MM.1S (cell line): ENCODE measurements around the gene FZD7.

Experiments
- DNase-seq: peaks from one replicate; pipeline ENCODE4 v3.0.0-alpha.2; 2015
- H2AFZ ChIP-seq: fragments of 300-600 bp; sonication (generic); 2 replicates; pipeline ENCODE4 v1.6.0; 2016; ENCODE audit warnings: antibody characterized with exemption, low read length
- H3F3A ChIP-seq: fragments of 300-600 bp; sonication (generic); 2 replicates; pipeline ENCODE4 v1.6.1; 2016; ENCODE audit warnings: mild to moderate bottlenecking, antibody characterized with exemption, low read length, moderate library complexity, mixed read lengths; ENCODE audit not compliant: insufficient read depth
- H3K27ac ChIP-seq: fragments of 300-600 bp; sonication (generic); 2 replicates; pipeline ENCODE4 v1.5.1; 2016; ENCODE audit warnings: mild to moderate bottlenecking, low read length
- H3K27me3 ChIP-seq: fragments of 300-600 bp; sonication (generic); replicated peaks from 2 replicates; pipeline ENCODE4 v1.6.0; 2016; ENCODE audit warnings: low read length; ENCODE audit not compliant: insufficient read depth
- H3K36me3 ChIP-seq: fragments of 300-600 bp; sonication (generic); replicated peaks from 2 replicates; pipeline ENCODE4 v1.6.1; 2016; ENCODE audit warnings: mild to moderate bottlenecking, low read length, mixed read lengths; ENCODE audit not compliant: insufficient read depth
- H3K4me1 ChIP-seq: fragments of 300-600 bp; sonication (generic); 2 replicates; pipeline ENCODE4 v1.6.1; 2016; ENCODE audit warnings: low read length, mixed read lengths
- H3K4me2 ChIP-seq: fragments of 300-600 bp; sonication (generic); 2 replicates; pipeline ENCODE4 v1.6.0; 2016; ENCODE audit warnings: low read depth, low read length
- H3K4me3 ChIP-seq: fragments of 300-600 bp; sonication (generic); 2 replicates; pipeline ENCODE4 v1.5.1; 2016; ENCODE audit warnings: low read length, mixed read lengths
- H3K79me2 ChIP-seq: fragments of 300-600 bp; sonication (generic); 2 replicates; pipeline ENCODE4 v1.6.1; 2016; ENCODE audit warnings: mixed run types, low read length, mixed read lengths
- H3K9ac ChIP-seq: fragments of 300-600 bp; sonication (generic); 2 replicates; pipeline ENCODE4 v1.6.1; 2016; ENCODE audit warnings: low read length, mixed read lengths
- H3K9me2 ChIP-seq: fragments of 300-600 bp; sonication (generic); replicated peaks from 2 replicates; pipeline ENCODE4 v1.6.1; 2016; ENCODE audit warnings: mild to moderate bottlenecking, low read length, mixed read lengths; ENCODE audit not compliant: insufficient read depth
- H3K9me3 ChIP-seq: fragments of 300-600 bp; sonication (generic); replicated peaks from 2 replicates; pipeline ENCODE4 v1.6.1; 2016; ENCODE audit warnings: mild to moderate bottlenecking, low read length, mixed read lengths; ENCODE audit not compliant: insufficient read depth
- H4K20me1 ChIP-seq: fragments of 300-600 bp; sonication (generic); 2 replicates; pipeline ENCODE4 v1.6.1; 2016; ENCODE audit warnings: mild to moderate bottlenecking, low read length, moderate library complexity, mixed read lengths; ENCODE audit not compliant: insufficient read depth
- EZH2 ChIP-seq: fragments of 300-600 bp; sonication (generic); optimal IDR thresholded peaks from 2 replicates; pipeline ENCODE3; 2017; ENCODE audit warnings: low read depth, mild to moderate bottlenecking, antibody characterized with exemption, low read length, mixed read lengths
- EZH2phosphoT487 ChIP-seq: fragments of 300-600 bp; sonication (generic); IDR thresholded peaks from 2 replicates; pipeline ENCODE4 v1.6.1; 2018; ENCODE audit warnings: antibody characterized with exemption, low read length
- TF ChIP-seq, protein P1 (sequence below): fragments of 300-600 bp; sonication (generic); IDR thresholded peaks from 2 replicates; pipeline ENCODE4 v1.5.1; 2016; ENCODE audit warnings: antibody characterized with exemption, low read length, mixed read lengths

FZD7 gene

DNA sequence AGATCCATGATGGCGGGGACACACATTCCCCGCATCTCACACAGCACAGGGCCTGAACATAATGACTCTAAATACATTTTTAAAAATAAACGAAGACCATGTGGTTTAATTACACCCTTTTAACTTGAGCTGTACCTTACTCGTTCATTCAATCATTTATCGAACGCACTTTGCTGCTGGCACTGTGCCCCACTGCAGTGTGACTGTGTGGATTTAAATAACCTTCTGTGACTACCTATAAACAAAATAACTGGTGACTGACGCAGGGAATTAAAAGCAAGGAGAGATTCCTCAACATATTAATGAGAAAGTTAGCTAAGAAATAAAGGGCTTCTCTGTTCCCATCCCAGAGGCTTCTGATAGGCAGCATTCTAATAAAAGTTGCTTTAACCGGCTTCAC, 10.9 kb upstream of the FZD7 start:
- no peaks in the 10 kb centered on the region for H4K20me1 ChIP-seq
- no peak overlapping the region for H2AFZ ChIP-seq
- no peaks in the 10 kb centered on the region for H3F3A ChIP-seq
- no peaks in the 10 kb centered on the region for H3K36me3 ChIP-seq
- TF ChIP-seq EZH2phosphoT487 (no peak), EZH2 (no peak)
- TF ChIP-seq, protein P1, sequence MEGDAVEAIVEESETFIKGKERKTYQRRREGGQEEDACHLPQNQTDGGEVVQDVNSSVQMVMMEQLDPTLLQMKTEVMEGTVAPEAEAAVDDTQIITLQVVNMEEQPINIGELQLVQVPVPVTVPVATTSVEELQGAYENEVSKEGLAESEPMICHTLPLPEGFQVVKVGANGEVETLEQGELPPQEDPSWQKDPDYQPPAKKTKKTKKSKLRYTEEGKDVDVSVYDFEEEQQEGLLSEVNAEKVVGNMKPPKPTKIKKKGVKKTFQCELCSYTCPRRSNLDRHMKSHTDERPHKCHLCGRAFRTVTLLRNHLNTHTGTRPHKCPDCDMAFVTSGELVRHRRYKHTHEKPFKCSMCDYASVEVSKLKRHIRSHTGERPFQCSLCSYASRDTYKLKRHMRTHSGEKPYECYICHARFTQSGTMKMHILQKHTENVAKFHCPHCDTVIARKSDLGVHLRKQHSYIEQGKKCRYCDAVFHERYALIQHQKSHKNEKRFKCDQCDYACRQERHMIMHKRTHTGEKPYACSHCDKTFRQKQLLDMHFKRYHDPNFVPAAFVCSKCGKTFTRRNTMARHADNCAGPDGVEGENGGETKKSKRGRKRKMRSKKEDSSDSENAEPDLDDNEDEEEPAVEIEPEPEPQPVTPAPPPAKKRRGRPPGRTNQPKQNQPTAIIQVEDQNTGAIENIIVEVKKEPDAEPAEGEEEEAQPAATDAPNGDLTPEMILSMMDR: no peak
- no peaks in the 10 kb centered on the region for H3K9me2 ChIP-seq
- no peak overlapping the region for H3K4me3 ChIP-seq
- H3K4me1 ChIP-seq: no peaks in the 10 kb centered on the region
- no peak for DNase-seq
- H3K9ac ChIP-seq: no peak overlapping the region
- no peaks in the 10 kb centered on the region for H3K9me3 ChIP-seq
- no peak overlapping the region for H3K4me2 ChIP-seq
- no peaks in the 10 kb centered on the region for H3K79me2 ChIP-seq
- no peak overlapping the region for H3K27ac ChIP-seq
- H3K27me3 ChIP-seq: no peaks in the 10 kb centered on the region

DNA sequence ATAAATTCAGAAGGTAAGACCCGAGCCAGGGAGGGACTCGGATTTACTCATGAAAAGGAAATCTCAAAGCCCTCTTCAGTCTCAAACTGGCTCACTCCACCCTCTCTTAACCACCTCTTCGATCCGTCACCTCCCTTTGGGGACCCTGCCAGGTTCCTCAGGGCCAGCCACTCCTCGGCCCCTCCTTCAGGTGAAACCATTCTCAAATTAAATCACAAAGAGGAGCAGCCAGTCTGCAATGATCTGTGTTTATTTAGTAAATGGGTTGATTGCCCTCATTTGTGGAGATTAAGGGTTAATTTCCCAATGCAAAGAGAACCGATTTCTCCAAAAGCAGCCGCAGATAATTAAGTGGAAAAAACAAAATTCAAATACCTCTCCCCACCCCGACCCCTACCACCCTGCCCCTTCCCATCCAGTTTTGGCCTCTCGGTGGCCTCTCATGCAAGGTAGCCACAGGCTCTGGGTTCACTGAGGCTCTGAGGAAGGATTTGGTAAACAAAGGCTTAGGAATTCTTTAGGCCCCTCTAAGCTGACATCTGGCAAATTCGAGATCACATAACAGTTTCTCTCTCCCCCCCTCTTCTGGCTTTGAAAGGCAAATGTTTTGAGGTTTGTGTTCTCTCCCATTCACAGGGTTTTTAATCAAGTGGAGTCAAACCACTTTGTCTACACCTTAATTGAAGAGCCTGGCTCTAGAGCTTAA, 10.3 kb upstream of the FZD7 start:
- TF ChIP-seq, protein P1: no peak
- TF ChIP-seq EZH2phosphoT487: no peak
- no peak for TF ChIP-seq EZH2
- Histone ChIP-seq H3K4me1 (no peaks in the 10 kb centered on the region), H3K36me3 (no peaks in the 10 kb centered on the region), H2AFZ (no peak overlapping the region), H3K79me2 (no peaks in the 10 kb centered on the region), H3K4me2 (no peak overlapping the region), H3K27ac (no peak overlapping the region), H3K9me2 (no peaks in the 10 kb centered on the region), H4K20me1 (no peaks in the 10 kb centered on the region), H3K27me3 (no peaks in the 10 kb centered on the region), H3K9me3 (no peaks in the 10 kb centered on the region), H3K9ac (no peak overlapping the region), H3K4me3 (no peak overlapping the region), H3F3A (no peaks in the 10 kb centered on the region)
- no peak for DNase-seq

- no peak for DNase-seq
- no peaks in the 10 kb centered on the region for H3K9me3 ChIP-seq
- H3K4me1 ChIP-seq: no peaks in the 10 kb centered on the region
- no peaks in the 10 kb centered on the region for H3K9me2 ChIP-seq
- H3K36me3 ChIP-seq: no peaks in the 10 kb centered on the region
- H3F3A ChIP-seq: no peaks in the 10 kb centered on the region
- H3K4me2 ChIP-seq: no peak overlapping the region
- no peak overlapping the region for H3K9ac ChIP-seq
- no peak overlapping the region for H2AFZ ChIP-seq
- no peaks in the 10 kb centered on the region for H4K20me1 ChIP-seq
- no peak overlapping the region for H3K4me3 ChIP-seq
- no peaks in the 10 kb centered on the region for H3K79me2 ChIP-seq
- no peaks in the 10 kb centered on the region for H3K27me3 ChIP-seq
- no peak overlapping the region for H3K27ac ChIP-seq
- no peak for TF ChIP-seq EZH2phosphoT487
- TF ChIP-seq, protein P1: no peak
- no peak for TF ChIP-seq EZH2
Observed at GRCh38 chr2:202023904-202024266, 9.8 kb upstream of the FZD7 start.
